Measurements from ENCODE around the gene NKD1.

- TF ChIP-seq CTCF (IDR thresholded peaks at IDR 0.05) (no peak), POLR2AphosphoS5 (IDR thresholded peaks at IDR 0.05) (no peak)
Observed at GRCh38 chr16:50592996-50593395, 44.8 kb downstream of the NKD1 start.
